HepG2 (cell line): Measurements from ENCODE around the gene MTFR1L.

Source experiments
- ATF2 ChIP-seq: sonication (generic); formaldehyde crosslinking; IDR thresholded peaks from 2 replicates; pipeline ENCODE4 v1.4.0; 2020; ENCODE audit warnings: missing genetic modification reagents
- CBFB ChIP-seq: sonication (generic); formaldehyde crosslinking; IDR thresholded peaks from 2 replicates; pipeline ENCODE4 v1.4.0; 2020; ENCODE audit warnings: missing genetic modification reagents
- CTCF ChIP-seq: sonication (generic); formaldehyde crosslinking; IDR thresholded peaks from 2 replicates; pipeline ENCODE4 v1.5.0; 2020; ENCODE audit warnings: mild to moderate bottlenecking, missing genetic modification reagents, moderate library complexity
- EHMT2 ChIP-seq: fragments of 200-600 bp; sonication (generic); IDR thresholded peaks from 2 replicates; pipeline ENCODE4 v1.7.0; 2017; ENCODE audit warnings: antibody characterized with exemption, low read depth, low read length, borderline replicate concordance
- FOXJ3 ChIP-seq: sonication (generic); formaldehyde crosslinking; IDR thresholded peaks from 2 replicates; pipeline ENCODE4 v1.4.0; 2020; ENCODE audit warnings: missing genetic modification reagents, mild to moderate bottlenecking, borderline replicate concordance
- NFE2 ChIP-seq: sonication (generic); formaldehyde crosslinking; IDR thresholded peaks from 2 replicates; pipeline ENCODE4 v1.4.0; 2020; ENCODE audit warnings: missing genetic modification reagents
- ZNF235 ChIP-seq: sonication (generic); formaldehyde crosslinking; IDR thresholded peaks from 2 replicates; pipeline ENCODE4 v1.8.1; 2023; ENCODE audit warnings: mild to moderate bottlenecking, missing genetic modification reagents, borderline replicate concordance
- ZNF3 ChIP-seq: IDR thresholded peaks from 2 replicates; pipeline ENCODE4 v1.7.0; 2017; ENCODE audit warnings: inconsistent platforms

GRCh38 chr1:25774921-25775771, 44.6 kb upstream of the MTFR1L start:
- no peak for TF ChIP-seq FOXJ3 (CRISPR knock-in tag)
- TF ChIP-seq EHMT2, result no peak
- TF ChIP-seq ATF2 (CRISPR knock-in tag), result no peak
- no peak for TF ChIP-seq NFE2 (CRISPR knock-in tag)
- no peak for TF ChIP-seq ZNF235 (CRISPR knock-in tag)
- peak; percentile 41; the same call in 1 of the 2 replicates for TF ChIP-seq CTCF (CRISPR knock-in tag)
- no peak for TF ChIP-seq CBFB (CRISPR knock-in tag)
- no peak for TF ChIP-seq ZNF3 (CRISPR knock-in tag)
